ENCODE data around the gene SMPDL3B. TPM values are rescaled to one million over a fixed set of nuclear protein-coding genes. Genes with fewer than 3 reads are reported as not detected.

SMPDL3B gene
- total RNA-seq, 1 experiment from 2014 or later, result 31.6 TPM

GRCh38 chr1:27993241-27993640, 58.4 kb downstream of the SMPDL3B start:
- no peak for TF ChIP-seq RELA (CRISPR knock-in tag; IDR thresholded peaks at IDR 0.05; ENCODE audit: borderline replicate concordance)
- no peak for TF ChIP-seq HMGXB4 (CRISPR knock-in tag; IDR thresholded peaks at IDR 0.05)
- no peak for TF ChIP-seq NR1H2 (CRISPR knock-in tag; IDR thresholded peaks at IDR 0.05)
- no peak for TF ChIP-seq CDX4 (CRISPR knock-in tag; IDR thresholded peaks at IDR 0.05; ENCODE audit: borderline replicate concordance)
- TF ChIP-seq SOX15 (CRISPR knock-in tag; IDR thresholded peaks at IDR 0.05), result no peak
- TF ChIP-seq, protein P1, sequence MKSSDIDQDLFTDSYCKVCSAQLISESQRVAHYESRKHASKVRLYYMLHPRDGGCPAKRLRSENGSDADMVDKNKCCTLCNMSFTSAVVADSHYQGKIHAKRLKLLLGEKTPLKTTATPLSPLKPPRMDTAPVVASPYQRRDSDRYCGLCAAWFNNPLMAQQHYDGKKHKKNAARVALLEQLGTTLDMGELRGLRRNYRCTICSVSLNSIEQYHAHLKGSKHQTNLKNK (CRISPR knock-in tag; IDR thresholded peaks at IDR 0.05), result no peak
- no peak for TF ChIP-seq KAT7 (CRISPR knock-in tag; IDR thresholded peaks at IDR 0.05; ENCODE audit: borderline replicate concordance)
- no peak for TF ChIP-seq EMX1 (CRISPR knock-in tag; IDR thresholded peaks at IDR 0.05)
- TF ChIP-seq TP53 (CRISPR knock-in tag; IDR thresholded peaks at IDR 0.05), result no peak
- no peak for TF ChIP-seq ZNF425 (CRISPR knock-in tag; conservative IDR thresholded peaks at IDR 0.05)
- no peak for TF ChIP-seq OVOL2 (CRISPR knock-in tag; IDR thresholded peaks at IDR 0.05; ENCODE audit: borderline replicate concordance)
- Mint-ChIP-seq H3K27me3 (ENCODE audit: low read depth) (no peaks in the 10 kb centered on the region), H3K4me3 (no peak overlapping the region), H3K4me1 (no peaks in the 10 kb centered on the region), H3K36me3 (peaks cover 57% of the 10 kb centered on the region), H3K27ac (no peak overlapping the region), H3K9me3 (no peaks in the 10 kb centered on the region)
- CTCF ChIA-PET, result no interaction called here
- no peak for DNase-seq (ENCODE audit: low spot score)
- POLR2A ChIA-PET, result no interaction called here
- ATAC-seq, result no peak

DNA sequence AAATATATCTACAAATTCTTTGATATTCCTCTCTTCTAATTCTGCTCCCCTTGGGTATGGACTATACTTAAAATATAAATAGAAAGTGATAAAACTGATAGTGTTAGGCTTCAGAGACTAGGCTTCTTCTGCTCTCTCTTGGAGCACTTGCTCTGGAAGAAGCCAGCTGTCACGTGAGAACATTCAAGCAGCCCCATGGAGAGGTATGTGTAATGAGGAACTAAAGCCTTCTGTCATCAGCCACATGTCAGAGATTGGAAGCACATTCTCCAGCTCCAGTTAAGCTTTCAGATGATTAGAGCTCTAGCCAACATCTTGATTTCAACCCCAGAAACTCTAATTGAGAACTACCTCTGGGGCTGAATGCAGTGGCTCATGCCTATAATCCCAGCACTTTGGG, 59.3 kb downstream of the SMPDL3B start:
- no peaks in the 10 kb centered on the region for H3K4me1 Mint-ChIP-seq
- no peak overlapping the region for H3K4me3 Mint-ChIP-seq
- DNase-seq (ENCODE audit: low spot score), result no peak
- POLR2A ChIA-PET, result no interaction called here
- no peaks in the 10 kb centered on the region for H3K27me3 Mint-ChIP-seq (ENCODE audit: low read depth)
- H3K27ac Mint-ChIP-seq, result no peak overlapping the region
- ATAC-seq, result no peak
- H3K36me3 Mint-ChIP-seq, result peaks cover 53% of the 10 kb centered on the region
- H3K9me3 Mint-ChIP-seq, result no peaks in the 10 kb centered on the region
- CTCF ChIA-PET, result no interaction called here
- TF ChIP-seq HMGA2 (CRISPR knock-in tag; IDR thresholded peaks at IDR 0.05) (no peak), NFE2L1 (CRISPR knock-in tag; IDR thresholded peaks at IDR 0.05) (no peak), FOXK1 (CRISPR knock-in tag; IDR thresholded peaks at IDR 0.05) (no peak), JAZF1 (CRISPR knock-in tag; IDR thresholded peaks at IDR 0.05) (no peak), NFYB (CRISPR knock-in tag; conservative IDR thresholded peaks at IDR 0.05; ENCODE audit: low read depth) (no peak), USF1 (CRISPR knock-in tag; IDR thresholded peaks at IDR 0.05) (no peak), GRHL2 (CRISPR knock-in tag; IDR thresholded peaks at IDR 0.05; ENCODE audit: insufficient replicate concordance, severe bottlenecking) (no peak), KAT7 (CRISPR knock-in tag; IDR thresholded peaks at IDR 0.05; ENCODE audit: borderline replicate concordance) (no peak), ZNF138 (CRISPR knock-in tag; conservative IDR thresholded peaks at IDR 0.05) (no peak), RORB (CRISPR knock-in tag; IDR thresholded peaks at IDR 0.05) (no peak), ZNF317 (CRISPR knock-in tag; IDR thresholded peaks at IDR 0.05; ENCODE audit: borderline replicate concordance, low read depth) (no peak), CREM (CRISPR knock-in tag; IDR thresholded peaks at IDR 0.05) (no peak)
- TF ChIP-seq, protein P2, sequence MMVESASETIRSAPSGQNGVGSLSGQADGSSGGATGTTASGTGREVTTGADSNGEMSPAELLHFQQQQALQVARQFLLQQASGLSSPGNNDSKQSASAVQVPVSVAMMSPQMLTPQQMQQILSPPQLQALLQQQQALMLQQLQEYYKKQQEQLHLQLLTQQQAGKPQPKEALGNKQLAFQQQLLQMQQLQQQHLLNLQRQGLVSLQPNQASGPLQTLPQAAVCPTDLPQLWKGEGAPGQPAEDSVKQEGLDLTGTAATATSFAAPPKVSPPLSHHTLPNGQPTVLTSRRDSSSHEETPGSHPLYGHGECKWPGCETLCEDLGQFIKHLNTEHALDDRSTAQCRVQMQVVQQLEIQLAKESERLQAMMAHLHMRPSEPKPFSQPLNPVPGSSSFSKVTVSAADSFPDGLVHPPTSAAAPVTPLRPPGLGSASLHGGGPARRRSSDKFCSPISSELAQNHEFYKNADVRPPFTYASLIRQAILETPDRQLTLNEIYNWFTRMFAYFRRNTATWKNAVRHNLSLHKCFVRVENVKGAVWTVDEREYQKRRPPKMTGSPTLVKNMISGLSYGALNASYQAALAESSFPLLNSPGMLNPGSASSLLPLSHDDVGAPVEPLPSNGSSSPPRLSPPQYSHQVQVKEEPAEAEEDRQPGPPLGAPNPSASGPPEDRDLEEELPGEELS (CRISPR knock-in tag; IDR thresholded peaks at IDR 0.05), result no peak
- TF ChIP-seq, protein P3, sequence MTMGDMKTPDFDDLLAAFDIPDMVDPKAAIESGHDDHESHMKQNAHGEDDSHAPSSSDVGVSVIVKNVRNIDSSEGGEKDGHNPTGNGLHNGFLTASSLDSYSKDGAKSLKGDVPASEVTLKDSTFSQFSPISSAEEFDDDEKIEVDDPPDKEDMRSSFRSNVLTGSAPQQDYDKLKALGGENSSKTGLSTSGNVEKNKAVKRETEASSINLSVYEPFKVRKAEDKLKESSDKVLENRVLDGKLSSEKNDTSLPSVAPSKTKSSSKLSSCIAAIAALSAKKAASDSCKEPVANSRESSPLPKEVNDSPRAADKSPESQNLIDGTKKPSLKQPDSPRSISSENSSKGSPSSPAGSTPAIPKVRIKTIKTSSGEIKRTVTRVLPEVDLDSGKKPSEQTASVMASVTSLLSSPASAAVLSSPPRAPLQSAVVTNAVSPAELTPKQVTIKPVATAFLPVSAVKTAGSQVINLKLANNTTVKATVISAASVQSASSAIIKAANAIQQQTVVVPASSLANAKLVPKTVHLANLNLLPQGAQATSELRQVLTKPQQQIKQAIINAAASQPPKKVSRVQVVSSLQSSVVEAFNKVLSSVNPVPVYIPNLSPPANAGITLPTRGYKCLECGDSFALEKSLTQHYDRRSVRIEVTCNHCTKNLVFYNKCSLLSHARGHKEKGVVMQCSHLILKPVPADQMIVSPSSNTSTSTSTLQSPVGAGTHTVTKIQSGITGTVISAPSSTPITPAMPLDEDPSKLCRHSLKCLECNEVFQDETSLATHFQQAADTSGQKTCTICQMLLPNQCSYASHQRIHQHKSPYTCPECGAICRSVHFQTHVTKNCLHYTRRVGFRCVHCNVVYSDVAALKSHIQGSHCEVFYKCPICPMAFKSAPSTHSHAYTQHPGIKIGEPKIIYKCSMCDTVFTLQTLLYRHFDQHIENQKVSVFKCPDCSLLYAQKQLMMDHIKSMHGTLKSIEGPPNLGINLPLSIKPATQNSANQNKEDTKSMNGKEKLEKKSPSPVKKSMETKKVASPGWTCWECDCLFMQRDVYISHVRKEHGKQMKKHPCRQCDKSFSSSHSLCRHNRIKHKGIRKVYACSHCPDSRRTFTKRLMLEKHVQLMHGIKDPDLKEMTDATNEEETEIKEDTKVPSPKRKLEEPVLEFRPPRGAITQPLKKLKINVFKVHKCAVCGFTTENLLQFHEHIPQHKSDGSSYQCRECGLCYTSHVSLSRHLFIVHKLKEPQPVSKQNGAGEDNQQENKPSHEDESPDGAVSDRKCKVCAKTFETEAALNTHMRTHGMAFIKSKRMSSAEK (CRISPR knock-in tag; IDR thresholded peaks at IDR 0.05; ENCODE audit: borderline replicate concordance), result no peak
